IMR-90 (cell line): Measurements from ENCODE around the gene NCKAP5.

ENCODE experiments used
- FOS ChIP-seq: fragments of 150-350 bp; IDR thresholded peaks from 2 replicates; pipeline ENCODE4 v1.6.1; 2016; ENCODE audit warnings: low read depth, low read length
- TF ChIP-seq, protein P1 (sequence below): conservative IDR thresholded peaks from 2 replicates; pipeline ENCODE4 v1.5.1; 2012; ENCODE audit warnings: mild to moderate bottlenecking, low read depth, low read length, improper control_type of control experiment

DNA sequence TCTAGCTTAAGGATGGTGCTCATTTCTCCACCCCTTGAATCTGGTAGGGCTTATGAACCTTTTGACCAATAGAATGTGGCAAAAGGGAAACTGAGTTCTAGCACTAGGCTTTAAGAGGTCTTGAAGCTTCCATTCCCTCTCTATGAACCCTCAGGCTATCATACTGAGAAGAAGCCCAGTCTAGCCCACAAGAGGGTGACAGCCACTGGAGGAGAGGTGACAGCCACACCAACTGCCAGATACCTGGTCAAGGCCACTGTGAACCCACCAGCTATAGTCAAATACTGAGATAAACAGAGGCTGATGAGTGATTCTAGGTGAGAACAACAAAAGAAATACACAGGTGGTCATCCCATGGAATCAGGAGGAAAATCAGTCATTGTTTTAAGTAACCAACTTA lies 37.6 kb downstream of the NCKAP5 start:
- TF ChIP-seq, protein P1, sequence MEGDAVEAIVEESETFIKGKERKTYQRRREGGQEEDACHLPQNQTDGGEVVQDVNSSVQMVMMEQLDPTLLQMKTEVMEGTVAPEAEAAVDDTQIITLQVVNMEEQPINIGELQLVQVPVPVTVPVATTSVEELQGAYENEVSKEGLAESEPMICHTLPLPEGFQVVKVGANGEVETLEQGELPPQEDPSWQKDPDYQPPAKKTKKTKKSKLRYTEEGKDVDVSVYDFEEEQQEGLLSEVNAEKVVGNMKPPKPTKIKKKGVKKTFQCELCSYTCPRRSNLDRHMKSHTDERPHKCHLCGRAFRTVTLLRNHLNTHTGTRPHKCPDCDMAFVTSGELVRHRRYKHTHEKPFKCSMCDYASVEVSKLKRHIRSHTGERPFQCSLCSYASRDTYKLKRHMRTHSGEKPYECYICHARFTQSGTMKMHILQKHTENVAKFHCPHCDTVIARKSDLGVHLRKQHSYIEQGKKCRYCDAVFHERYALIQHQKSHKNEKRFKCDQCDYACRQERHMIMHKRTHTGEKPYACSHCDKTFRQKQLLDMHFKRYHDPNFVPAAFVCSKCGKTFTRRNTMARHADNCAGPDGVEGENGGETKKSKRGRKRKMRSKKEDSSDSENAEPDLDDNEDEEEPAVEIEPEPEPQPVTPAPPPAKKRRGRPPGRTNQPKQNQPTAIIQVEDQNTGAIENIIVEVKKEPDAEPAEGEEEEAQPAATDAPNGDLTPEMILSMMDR, result no peak
- no peak for TF ChIP-seq FOS
